GM23338 (cell line): ENCODE measurements around the gene MEGF8.

ENCODE experiments used
- CREB1 ChIP-seq: fragments of 250-450 bp; sonication (Bioruptor Pico); IDR thresholded peaks from 2 replicates; pipeline ENCODE4 v1.5.0; 2020; ENCODE audit warnings: low read depth, mild to moderate bottlenecking, moderate library complexity
- POLR2AphosphoS5 ChIP-seq: IDR thresholded peaks from 2 replicates; pipeline ENCODE4 v1.6.1; 2016; ENCODE audit warnings: antibody characterized with exemption, low read depth
- TF ChIP-seq, protein P1 (sequence below), 2 experiments: fragments of 200-600 bp in 1 of 2; sonication (generic) in 1 of 2; conservative IDR thresholded peaks; 2 replicates each; pipeline versions ENCODE4 v1.5.1 to v1.6.1; 2016 to 2017; ENCODE audit warnings: antibody characterized with exemption in 2 of 2, low read depth in 2 of 2, mild to moderate bottlenecking in 2 of 2, moderate library complexity in 1 of 2

DNA sequence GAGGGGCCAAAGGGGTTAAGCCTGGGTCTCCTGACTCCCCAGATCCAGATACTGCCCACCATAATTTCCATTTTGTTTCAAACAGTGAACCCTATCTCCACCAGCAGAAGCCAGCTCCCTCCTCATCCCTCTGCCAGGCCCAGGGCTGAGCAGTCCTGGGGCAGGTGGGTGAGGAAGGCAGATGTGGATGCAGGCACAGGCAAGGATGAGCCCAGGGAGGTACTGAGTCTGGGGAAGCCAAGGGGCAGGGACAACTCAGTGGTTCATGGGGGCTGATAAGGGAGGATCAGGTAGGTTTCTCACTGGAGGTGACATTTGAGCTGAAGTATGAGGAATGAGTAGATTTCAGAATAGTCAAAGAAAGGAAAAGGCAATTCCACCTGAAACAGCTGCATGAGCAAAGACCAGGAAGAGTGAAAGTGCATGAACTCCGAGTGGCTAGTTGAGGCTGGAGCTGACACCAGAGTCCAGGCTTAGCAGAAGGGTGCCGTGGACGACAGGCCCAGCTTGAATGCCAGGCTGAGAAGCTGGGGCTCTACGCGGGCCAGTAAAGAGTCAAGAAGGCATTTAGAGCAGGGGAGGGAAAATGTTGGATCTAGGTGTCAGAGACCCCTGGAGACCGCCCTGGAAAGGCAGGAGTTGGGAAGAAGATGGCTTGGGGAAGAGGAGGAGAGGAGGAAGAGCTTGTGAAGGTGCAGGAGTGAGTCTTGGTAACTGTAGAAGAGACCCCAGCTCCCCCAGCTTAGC is 46.1 kb upstream of the MEGF8 start:
- TF ChIP-seq POLR2AphosphoS5, result no peak
- TF ChIP-seq, protein P1, sequence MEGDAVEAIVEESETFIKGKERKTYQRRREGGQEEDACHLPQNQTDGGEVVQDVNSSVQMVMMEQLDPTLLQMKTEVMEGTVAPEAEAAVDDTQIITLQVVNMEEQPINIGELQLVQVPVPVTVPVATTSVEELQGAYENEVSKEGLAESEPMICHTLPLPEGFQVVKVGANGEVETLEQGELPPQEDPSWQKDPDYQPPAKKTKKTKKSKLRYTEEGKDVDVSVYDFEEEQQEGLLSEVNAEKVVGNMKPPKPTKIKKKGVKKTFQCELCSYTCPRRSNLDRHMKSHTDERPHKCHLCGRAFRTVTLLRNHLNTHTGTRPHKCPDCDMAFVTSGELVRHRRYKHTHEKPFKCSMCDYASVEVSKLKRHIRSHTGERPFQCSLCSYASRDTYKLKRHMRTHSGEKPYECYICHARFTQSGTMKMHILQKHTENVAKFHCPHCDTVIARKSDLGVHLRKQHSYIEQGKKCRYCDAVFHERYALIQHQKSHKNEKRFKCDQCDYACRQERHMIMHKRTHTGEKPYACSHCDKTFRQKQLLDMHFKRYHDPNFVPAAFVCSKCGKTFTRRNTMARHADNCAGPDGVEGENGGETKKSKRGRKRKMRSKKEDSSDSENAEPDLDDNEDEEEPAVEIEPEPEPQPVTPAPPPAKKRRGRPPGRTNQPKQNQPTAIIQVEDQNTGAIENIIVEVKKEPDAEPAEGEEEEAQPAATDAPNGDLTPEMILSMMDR (conservative IDR thresholded peaks at IDR 0.05; ENCODE audit: low read depth in 2 of 2), result no peak
- TF ChIP-seq CREB1, result no peak
